HG03159 (cell line): Measurements from ENCODE around the gene MOGAT2.
A peak's percentile ranks its signal among the peaks of the same experiment; 100 is the strongest.
"Not testable (repeated sequence)": the region's sequence is repeated elsewhere in the genome, so short reads cannot be mapped to it uniquely, and the experiment has no call there.

Experiments used
- ATAC-seq: cut with Tn5 transposase; IDR thresholded peaks from one replicate; pipeline ENCODE4 v1.9.1; 2021; ENCODE audit warnings: mild to moderate bottlenecking, moderate library complexity; ENCODE audit not compliant: unreplicated experiment

The MOGAT2 gene

GRCh38 chr11:75754933-75755332, 37.3 kb downstream of the MOGAT2 start:
- not testable (repeated sequence) for ATAC-seq

- no peak for ATAC-seq
Measured at GRCh38 chr11:75757651-75758050, 40.0 kb downstream of the MOGAT2 start.

GRCh38 chr11:75759832-75760231, 42.2 kb downstream of the MOGAT2 start:
- no peak for ATAC-seq

- ATAC-seq = no peak
Measured at GRCh38 chr11:75760243-75760642, 42.6 kb downstream of the MOGAT2 start.

- no peak for ATAC-seq
Measured at GRCh38 chr11:75760710-75761493, 43.3 kb downstream of the MOGAT2 start.

- no peak for ATAC-seq
Measured at GRCh38 chr11:75762158-75762557, 44.5 kb downstream of the MOGAT2 start.

- ATAC-seq = no peak
Measured at GRCh38 chr11:75762885-75763284, 45.2 kb downstream of the MOGAT2 start.

GRCh38 chr11:75763846-75764245, 46.2 kb downstream of the MOGAT2 start:
- ATAC-seq = no peak

GRCh38 chr11:75765116-75765515, 47.5 kb downstream of the MOGAT2 start:
- ATAC-seq = no peak

- ATAC-seq = no peak
Measured at GRCh38 chr11:75766443-75767227, 49.0 kb downstream of the MOGAT2 start.

GRCh38 chr11:75767228-75767572, 49.6 kb downstream of the MOGAT2 start:
- no peak for ATAC-seq

- no peak for ATAC-seq
Measured at GRCh38 chr11:75767793-75768111, 50.1 kb downstream of the MOGAT2 start.

GRCh38 chr11:75768112-75768908, 50.7 kb downstream of the MOGAT2 start, which contains the start of gene DGAT2:
TSS of gene DGAT2 (plus strand) at chr11:75768778. CDS start at chr11:75768992, 214 bp downstream.
- peak; percentile 79 for ATAC-seq

GRCh38 chr11:75768909-75769771, 51.5 kb downstream of the MOGAT2 start:
- no peak for ATAC-seq

- no peak for ATAC-seq
Measured at GRCh38 chr11:75770102-75770501, 52.5 kb downstream of the MOGAT2 start.

GRCh38 chr11:75771646-75772410, 54.2 kb downstream of the MOGAT2 start:
- no peak for ATAC-seq

GRCh38 chr11:75773595-75774353, 56.1 kb downstream of the MOGAT2 start:
- ATAC-seq = peak; percentile 82

- no peak for ATAC-seq
Measured at GRCh38 chr11:75775056-75775455, 57.4 kb downstream of the MOGAT2 start.

- ATAC-seq = no peak
Measured at GRCh38 chr11:75776546-75776945, 58.9 kb downstream of the MOGAT2 start.
